NCI-H1092 (cell line): Measurements from ENCODE around the gene TMC3.
"Not testable (repeated sequence)": the region's sequence is repeated elsewhere in the genome, so short reads cannot be mapped to it uniquely, and the experiment has no call there.

Source experiments
- DNase-seq: peaks from one replicate; lab custom pipeline; 2025; lab: John Stamatoyannopoulos, UW

TMC3 gene

DNA sequence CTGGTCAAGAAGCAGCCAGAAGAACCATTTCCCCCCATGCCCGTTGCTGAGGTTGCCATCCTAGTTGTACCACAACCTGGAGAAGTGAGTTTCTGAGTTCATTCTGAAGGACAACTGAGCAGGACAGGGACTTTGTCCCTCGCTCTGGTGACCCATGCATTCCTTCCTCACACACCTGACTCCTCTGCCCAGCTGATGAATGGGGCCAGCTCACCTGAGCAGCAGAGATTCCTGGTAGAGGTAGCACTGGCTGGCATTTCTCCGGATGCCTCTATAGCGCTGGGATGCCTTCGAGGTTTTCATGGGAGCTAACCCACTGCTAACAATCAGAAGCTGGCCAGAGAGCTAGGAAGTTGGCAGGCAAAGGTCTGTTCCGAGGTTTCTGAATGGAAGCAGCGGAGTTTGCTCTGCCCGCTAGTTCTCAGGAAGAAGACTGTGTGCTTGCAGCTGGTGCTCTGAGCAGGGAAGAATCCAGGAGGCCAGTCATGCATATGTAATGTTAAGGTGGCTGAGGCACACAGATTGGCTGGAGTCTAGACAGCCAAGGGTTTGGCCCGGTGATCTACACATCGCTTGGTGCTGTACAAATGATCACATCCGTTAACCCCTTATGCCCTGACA, at the start of gene TMC3:
TSS of gene TMC3 (minus strand) at position 439 of the 621 bp plus-strand sequence. CDS start at position 303, 136 bp downstream.
- no peak for DNase-seq

DNA sequence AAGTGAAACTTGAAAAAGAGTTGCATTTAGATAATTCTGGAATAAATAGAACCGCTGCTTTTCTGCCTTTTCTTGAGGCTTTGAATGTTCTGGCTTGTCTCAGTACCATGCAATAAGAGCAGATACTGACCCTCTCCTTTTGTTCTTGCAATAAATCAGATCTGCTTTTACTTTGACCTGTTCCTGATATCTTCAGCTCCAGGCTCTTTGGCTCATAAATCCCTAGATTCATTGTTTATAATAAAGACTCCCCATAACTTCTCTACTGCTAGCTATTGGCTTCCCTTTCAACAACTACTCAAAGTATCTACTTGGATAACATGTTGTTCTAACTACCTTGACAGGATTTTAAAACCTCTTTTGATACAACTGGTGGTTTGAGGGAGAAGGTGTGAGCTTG, 47.4 kb upstream of the TMC3 start:
- no peak for DNase-seq

DNA sequence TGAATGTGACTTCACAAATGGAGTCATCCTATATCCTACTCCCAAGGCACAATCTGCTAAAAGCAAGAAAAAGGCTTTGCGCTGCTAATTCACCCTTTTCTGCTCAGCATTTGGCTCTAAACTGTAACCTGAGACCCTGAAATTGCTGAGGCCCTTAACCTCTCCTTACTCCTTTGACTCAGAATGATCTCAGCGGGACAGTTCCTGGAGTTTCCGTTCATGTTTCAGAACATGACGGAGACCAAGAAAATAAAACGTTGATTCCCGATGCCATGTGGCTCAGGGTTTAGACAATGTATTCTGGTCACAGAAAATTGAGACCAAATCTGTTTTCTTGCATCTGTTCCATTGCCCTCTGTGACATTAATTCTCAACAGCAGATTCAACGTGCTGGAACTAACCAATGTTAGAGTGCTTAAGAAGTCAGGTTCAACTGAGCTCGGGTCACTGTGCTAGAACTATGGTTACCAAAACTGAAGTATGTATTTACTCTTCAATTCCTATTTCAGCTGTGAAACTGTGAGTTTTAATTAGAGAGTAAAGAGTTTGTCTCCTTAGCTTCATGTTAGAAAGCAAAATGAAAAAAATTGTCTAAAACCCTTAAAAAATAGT, 45.4 kb upstream of the TMC3 start:
- no peak for DNase-seq

DNA sequence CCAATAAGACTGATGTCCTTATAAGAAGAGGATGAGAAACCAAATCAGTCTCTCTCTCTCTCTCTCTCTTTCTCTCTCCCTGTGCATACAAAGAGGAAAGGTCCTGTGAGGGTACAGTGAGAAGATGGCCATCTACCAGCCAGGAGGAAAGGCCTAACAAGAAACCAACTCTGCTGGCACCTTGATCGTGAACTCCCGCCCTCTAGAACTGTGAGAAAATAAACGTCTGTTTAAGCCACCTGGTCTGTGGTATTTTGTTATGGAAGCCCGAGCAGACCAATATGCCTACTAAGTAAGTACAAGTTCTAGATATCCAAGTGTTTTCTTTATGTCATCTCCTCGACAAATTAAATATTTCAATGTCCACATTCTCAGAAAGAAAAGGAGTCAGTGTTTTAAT, 44.9 kb upstream of the TMC3 start:
- no peak for DNase-seq

DNA sequence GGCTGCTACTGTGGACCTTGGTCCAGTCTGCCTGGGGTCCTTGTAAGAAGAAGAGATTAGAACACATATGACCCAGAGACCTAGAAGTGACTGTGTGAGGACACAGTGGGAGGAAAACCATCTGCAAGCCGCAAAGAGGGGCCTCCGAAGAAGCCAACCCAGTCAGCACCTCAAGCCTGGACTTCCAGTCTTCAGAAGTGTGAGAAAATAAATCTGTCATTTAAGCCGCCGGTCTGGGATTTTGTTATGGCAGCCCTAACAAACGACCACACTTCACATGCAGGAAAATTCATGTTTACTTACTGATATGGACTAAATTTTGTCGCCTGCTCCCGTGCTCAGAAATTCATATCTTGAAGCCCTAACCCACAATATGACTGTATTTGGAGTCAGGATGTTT, 44.4 kb upstream of the TMC3 start:
- no peak for DNase-seq

DNA sequence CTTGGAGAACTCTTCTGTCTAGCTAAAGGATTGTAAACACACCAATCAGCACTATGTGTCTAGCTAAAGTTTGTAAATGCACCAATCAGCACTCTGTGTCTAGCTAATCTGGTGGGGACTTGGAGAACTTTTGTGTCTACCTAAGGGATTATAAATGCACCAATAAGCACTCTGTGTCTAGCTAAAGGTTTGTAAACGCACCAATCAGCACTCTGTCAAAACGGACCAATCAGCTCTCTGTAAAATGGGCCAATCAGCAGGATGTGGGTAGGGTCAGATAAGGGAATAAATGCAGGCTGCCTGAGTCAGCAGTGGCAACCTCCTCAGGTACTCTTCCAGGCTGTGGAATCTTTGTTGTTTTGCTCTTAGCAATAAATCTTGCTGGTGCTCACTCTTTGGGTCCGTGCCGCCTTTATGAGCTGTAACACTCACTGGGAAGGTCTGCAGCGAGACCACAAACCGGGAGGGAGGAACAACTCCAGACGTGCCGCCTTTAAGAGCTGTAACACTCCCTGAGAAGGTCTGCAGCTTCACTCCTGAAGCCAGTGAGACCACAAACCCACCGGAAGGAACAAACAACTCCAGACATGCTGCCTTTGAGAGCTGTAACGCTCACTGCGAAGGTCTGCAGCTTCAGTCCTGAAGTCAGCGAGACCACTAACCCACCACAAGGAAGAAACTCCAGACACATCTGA, 40.4 kb upstream of the TMC3 start:
- DNase-seq, result not testable (repeated sequence)

DNA sequence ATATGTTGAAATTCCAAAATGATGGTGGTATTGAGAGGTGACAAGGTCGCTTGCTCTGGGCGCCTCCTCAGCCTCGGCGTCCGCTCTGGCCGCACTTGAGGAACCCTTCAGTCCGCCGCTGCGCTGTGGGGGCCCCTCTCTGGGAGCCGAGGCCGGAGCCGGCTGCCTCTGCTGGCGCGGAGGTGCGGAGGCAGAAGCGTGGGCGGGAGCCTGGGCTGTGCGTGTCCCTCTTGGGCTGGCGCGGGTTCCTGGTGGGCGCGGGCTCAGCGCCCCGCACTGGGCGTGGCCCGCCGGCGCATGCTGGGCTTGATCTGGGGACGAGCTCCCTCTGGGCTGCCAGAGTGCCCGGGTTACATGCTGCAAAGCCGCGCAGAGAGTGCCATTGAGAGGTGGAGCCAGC, 39.8 kb upstream of the TMC3 start:
- no peak for DNase-seq

DNA sequence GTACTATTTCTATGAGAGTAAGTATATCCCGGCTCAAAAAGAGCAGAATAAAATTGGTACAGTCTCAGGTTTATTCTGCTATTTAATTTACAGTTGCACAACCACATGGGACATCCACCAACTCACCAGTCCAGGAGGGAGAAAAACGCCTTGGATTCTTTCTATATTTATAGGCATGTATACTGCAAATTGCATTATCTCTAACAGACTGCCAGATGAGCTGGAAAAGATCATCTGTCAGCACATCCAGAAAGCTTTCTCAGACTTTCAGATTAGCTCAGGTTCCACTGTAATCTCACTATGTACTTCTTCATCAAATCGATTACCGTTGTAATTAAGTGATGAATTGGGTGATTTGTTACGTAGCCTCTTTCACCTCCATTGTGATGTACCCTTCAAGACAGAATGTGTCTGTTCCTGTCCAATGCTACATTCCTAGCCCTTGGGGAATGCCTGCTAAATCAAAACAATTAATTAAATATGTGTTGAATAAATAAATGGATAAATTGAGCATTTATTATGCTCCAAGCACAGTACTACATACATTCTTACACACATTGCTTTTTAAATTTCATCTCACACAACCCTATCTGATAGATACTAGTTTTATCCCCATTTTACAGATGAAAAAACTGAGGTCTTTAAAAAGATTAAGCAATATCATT, 38.1 kb upstream of the TMC3 start:
- DNase-seq, result no peak

DNA sequence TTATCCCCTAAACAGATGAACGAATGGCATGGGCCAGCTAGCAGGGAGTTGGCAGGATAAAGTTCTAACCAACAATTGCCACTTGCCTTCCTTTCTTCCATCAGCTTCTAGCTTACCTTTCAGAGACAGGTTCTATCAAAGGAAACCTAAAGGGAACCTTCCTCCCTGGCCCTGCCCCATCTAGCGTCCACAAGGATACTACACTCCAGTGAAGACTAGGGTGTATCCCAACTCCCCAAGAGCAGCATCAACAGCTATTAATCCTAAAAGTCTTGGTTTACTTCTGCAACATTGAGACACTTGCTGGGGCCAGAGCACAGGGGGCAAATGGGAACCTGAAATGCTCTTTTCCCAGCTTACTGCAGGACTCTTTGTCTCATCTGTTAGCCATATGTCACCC, 37.0 kb upstream of the TMC3 start:
- no peak for DNase-seq

DNA sequence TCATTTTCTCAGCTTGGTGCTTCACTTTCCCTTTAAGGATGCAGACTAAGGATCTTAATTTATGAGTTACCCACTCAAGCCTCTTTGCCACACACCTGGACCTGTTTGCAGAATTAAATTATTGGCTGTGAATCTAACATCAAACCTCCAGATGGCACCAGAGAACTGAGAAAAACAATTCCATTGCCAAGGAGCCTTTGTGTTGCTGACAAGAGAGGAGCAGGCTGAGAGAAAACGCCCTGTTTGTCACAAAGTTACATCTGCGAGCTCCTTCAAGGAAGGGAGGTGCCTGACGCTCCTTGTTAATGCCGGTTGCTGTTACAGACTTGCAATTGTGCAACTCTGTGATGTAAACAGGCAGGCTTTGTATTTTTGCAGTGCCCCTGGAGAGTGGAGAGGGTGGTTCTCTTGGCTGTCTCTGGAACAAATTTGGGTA, 36.3 kb upstream of the TMC3 start:
- DNase-seq, result peak; percentile 63

DNA sequence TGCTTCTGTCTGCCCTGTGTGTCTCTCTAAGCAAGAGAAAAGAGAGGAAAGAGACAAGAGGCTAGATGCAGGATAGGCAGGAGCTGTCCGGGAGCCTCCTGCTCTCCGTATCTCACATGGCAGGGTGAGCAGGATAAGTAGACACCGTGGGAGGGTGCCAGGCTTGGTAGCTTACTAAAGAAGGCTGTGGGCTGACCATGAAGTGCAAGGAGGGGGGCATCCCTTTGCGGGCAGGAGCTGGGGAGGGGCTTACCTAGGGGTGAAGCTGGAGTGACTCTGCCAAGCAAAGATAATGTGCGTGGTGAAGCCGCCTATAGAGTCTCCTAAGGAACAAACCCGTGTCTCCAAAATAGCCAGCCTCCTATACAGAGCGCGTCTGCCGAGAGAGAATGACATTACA, 33.7 kb upstream of the TMC3 start:
- no peak for DNase-seq

DNA sequence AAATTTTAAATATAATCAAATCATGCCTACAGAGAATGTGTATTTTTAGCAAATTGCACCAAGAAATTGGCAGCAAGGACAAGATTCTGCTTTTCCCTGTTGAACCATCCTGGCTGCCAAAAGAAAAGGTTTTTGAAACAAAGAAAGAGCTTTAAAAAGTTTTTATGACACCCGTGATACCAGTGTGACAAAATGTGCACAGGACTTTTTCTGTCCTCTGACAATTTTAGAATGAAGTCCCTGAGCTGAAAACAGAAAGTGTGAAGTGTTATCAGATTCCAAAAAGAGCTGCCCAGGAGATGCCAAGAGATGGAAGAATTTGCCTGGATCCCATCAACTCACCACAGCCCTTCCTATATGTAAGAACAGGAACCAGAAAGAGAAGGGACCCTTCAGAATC, 33.2 kb upstream of the TMC3 start:
- DNase-seq, result no peak

DNA sequence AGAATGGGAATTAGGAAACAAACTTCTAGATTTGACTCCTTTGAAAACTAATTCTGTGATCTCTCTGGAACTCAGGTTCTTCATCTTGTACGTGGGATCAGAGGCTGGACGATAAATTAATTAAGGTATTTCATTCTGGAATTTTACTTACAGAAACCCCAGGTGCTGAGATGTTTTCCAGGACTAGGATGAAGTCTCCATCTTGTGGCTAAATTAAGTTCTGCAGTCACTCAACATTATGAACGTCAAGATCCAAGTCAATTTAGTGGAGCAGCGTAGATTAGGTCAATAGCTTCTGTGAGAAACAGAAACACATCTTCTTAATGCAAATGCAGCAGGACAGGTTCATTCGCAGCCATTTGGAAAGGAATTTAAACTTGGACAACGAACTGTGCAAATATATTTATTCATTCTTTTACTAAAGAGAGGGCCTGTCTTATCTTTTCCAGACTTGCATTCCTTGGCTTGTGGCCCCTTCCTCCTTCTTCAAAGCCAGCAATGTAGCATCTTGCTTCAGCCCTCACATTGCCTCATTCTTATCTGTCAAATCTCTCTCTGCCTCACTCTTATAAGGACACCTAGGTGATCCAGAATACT, 26.7 kb upstream of the TMC3 start:
- no peak for DNase-seq

DNA sequence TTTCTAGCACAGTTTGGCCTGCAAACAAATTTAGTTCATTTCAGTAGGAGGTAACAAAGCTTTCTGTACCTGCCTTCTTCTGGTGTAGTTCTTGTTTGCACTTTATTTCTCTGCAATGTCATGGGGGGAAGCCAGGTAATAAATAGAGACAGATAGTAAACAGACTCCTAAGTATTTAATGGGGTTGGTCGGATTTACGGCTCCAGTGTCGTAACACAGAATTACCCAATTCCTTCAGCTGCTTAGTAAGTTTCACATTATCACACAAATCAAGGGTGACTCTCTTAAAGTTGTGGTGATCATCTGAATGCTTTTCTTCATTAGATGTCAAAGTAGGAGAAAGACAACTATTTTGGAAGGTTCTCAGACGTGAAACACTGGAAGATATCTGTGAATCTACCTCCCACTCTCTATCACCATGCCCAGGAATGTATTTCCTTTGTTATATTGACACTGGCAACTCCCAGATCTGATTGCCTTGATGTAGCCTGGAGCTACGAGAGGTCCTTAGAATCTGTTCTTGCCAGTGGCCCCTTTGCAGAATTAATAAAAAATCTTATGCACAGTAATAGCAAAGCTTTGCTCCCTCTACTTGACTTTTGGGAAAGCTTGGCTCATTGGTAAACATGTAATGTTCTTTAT, 25.0 kb upstream of the TMC3 start:
- no peak for DNase-seq

DNA sequence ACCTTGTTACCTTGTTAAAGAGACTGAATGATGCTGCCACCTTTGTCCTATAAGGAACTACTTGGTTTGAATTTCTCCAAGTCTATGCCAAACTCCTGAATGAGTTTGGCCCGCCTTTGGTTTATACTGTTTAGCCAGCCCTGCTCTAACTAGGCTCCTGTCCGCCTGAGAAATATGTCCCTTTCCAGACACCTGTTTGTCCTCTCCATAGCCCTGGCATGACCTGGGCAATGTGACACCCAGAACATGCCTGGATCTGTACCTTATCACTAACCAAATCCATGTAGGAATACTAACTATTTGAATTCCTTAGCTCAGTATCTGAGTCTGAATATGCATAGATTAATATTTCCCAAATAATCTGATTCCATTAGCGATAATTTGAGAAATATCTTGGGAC, 24.4 kb upstream of the TMC3 start:
- DNase-seq, result no peak

DNA sequence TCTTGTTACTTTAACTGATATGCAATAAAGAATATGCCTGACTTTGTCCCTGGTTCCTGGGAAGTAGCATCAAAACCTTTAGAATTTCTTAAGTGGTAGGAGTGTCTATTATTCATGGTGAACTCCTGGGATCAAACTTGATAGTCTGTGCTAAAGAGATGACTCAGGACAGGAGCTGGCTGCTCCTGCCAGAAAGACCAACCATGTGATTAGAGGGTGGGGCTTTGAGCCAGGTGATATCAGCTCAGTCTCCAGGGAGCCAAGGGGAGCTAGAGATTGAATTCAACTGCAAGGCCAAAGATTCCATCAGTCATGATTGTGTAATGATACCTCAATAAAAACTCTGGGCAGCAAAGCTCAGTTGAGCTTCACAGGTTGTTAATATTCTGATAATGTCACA, 20.6 kb upstream of the TMC3 start:
- no peak for DNase-seq

DNA sequence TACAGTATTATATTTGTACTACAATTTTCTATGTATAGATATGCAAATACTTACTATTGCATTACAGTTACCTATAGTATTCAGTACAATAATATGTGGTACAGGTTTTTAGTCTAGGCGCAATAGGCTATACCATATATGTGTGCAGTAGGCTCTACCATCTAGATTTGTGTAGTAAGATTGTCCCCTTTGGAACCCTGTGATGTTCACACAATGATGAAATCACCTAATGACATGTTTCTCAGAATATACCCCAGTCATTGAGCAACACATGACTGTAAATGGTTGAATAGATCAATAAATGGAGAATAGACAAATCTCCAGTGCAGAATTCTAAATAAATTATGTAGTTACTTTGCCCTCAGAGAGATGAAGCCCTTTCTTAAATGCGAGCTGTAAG, 17.6 kb upstream of the TMC3 start:
- DNase-seq, result no peak

DNA sequence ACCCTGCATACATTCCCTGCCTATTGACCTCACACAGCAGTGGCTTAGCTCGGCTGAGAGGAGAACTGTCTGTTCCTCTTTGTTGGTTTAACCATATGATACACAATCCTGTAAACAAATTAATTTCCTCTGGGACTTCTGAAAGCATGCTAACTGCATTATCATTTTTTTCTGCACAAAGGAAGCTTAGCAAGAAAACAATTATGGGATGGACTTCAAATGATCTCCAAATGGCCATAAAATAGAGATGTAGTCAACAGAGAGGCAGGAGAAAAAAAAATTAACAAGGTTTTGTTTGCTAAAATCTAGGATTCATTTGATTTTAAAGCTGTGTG, 14.4 kb upstream of the TMC3 start:
- no peak for DNase-seq

DNA sequence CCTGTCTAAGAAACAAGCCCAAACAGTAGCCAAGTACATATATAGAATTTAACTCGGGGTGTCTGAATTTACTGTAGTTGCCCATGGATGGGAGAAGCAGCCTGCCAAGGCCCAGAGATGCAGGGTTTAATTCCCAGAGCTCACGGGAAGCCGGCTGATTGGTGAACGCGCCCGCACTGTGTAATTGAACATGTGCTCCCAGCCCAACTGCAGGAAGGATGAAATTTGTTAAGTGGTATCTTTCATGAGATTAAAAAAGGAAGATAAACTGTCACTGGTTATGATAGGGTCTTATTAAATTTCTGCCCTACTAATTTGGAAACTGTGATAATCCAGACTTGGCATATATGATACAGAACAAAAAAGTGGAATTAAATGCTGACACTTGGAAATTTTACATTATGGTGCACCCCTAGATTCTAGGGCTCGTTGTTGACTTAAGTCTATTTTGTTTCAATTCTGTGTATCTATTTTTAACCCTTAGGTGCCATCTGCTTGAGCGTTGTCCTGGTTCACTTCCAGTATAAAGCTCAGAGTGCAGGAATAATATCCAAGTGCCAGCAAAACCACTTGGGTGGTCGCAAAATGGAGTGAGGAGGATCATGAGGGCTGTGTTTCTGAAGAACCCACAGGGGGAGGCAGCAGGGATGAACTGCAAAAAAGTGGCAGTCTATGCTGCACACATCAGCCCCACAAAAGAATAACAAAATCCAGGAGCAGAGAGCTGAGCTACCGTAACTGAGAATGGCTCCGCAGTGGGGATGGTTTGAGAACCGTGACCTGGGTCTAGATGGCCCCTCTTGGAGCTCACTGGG, 13.8 kb upstream of the TMC3 start:
- DNase-seq, result no peak

DNA sequence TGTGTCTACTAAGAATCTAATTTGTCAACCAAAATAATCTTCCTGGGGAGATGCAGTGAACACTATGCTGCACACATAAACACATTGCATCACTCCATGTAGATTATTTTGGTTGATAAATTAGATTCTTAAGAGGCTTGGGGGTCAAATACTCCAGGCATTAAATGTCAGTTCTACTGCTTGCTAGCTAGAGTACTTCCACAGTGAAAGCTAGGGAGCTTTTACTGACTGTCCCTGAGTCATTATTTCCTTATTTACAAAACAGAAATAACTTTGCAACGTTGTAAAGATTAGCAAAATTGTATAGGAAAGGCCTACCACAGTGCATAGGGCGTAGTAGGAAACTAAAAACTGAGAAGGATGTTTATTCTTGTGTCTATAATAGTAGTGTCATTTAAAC, 12.9 kb upstream of the TMC3 start:
- no peak for DNase-seq

DNA sequence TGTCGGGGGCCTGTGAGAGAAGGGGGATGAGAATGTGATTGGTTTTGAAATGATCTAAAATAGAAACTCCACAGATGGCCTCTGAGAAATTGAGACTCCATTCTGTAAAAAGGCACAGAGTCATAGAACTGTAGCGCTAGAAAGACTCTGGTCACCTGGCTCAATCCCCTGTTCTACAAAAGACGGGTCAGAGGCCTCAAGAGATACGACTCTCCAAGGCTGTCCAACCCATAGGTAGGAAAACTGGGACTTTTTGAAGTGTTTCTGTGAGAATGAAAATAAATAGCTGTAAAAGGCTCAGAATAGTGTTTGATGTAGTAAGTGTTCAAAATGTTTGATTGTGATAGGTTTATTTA, 11.7 kb upstream of the TMC3 start:
- no peak for DNase-seq
